GF-D8 (cell line): ENCODE measurements around the gene CHPT1.

Experiments used
- DNase-seq: peaks from one replicate; lab custom pipeline; 2025; lab: John Stamatoyannopoulos, UW

The CHPT1 gene

DNA sequence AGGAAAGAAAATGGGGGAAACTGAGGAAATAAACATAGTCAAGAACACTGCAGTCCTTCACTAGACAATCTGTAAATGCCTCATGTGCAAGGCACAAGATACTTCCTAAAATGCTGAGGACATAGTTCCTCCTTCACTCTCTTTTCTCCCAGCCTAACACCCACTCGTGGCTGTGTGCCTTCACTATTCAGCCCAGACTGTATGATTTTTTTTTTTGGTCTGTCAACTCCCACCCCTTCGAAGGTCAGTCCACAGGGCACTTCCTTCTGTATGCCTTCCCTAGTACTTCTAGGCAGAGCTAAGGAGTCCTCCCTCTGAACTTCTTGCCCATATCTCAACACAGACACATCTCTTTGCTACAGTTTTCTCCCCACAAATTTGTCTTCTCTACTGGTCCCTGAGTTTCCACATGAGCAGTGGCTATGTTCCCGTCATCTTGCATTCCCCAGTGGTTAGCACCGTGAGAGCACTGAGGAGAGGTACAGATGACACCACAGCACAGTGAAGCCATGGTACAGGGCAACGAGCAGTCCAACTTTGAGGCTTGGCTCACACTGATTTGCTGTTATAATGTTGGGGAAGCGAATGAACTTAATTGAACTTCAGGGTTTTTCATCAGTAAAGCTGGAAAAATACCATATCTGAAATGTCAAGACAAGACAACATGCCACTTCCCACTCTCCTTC is 65.9 kb downstream of the CHPT1 start:
- no peak for DNase-seq

GRCh38 chr12:101764051-101764792 is 66.8 kb downstream of the CHPT1 start:
- DNase-seq, result no peak

- DNase-seq, result no peak
Measured at GRCh38 chr12:101767537-101767936, 70.1 kb downstream of the CHPT1 start.

- DNase-seq, result no peak
Measured at GRCh38 chr12:101768781-101769180, 71.3 kb downstream of the CHPT1 start.

DNA sequence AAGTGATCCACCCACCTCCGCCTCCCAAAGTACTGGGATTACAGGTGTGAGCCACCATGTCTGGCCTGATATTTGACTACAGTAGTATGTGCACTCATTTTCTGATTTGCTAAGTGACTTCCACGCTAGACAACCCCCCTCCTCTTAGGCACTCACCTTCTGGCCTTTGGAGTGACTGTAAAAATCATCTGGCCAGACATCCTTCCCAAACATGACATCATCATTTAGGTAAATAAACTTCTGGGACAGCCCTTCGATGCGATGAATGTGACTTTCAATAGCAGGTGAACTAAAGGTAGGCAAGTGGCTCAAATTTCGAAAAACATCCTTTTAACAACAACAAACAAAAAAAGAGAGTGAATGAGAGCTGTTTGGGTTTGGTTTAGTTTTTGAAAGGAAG is 72.4 kb downstream of the CHPT1 start:
- no peak for DNase-seq

DNA sequence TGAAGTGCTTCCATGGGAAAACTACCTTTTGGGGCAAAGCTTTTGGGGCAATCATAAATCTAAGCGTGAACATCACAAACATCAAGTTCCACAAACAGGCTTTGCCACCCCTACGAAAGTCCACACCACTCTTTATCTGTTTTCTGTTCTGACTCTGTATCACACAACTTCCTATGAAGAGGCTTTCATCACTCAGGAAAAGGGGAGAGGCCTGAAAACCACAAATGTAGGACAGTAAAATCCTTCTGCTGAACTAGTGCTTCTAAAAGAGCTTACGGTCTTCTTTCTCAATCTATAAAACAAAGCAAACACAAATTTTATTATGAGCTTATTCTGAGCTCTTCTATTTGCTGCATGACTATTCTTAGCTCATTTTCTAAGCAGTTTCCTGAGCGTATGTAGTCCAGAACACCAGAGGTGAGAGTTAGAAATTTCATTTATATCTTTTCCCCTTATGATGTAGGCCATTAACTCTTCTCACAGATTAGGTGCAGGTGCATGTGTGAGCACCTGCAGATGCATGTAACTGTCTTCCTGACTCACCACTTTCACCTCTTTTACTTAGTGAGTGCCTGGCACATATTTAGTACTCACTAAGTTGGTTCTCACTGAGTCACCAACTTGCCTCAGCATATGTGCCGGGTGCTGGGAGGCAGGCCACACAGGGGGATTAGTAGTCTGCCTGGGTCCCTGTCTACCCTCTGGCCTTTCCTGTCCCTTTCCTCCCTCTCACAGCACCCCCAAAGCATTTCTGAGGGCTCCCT is 74.8 kb downstream of the CHPT1 start:
- peak; percentile 85 for DNase-seq

GRCh38 chr12:101773650-101774162 is 76.3 kb downstream of the CHPT1 start:
- peak; percentile 72 for DNase-seq

- peak; percentile 56 for DNase-seq
Measured at GRCh38 chr12:101775816-101776215, 78.4 kb downstream of the CHPT1 start.

DNA sequence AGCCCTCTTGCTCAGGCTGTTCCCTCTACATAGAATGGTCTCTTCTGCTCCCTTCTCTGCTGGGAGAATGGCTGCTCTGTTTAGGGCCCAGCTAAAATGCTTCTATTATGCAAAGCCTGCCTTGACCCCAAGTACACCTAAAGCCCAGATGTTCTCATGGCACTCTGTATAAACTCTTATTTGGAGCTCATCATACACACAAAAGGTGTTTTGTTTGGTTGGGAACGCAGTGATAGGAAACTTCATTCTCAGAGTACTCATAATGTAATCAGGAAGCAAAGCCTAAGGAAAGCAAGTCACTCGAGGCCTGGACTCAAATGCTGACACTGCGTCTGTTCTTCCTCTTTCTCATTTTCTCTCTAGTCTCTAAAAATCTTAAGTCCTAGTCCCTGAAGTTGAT is 80.0 kb downstream of the CHPT1 start:
- peak; percentile 61 for DNase-seq

DNA sequence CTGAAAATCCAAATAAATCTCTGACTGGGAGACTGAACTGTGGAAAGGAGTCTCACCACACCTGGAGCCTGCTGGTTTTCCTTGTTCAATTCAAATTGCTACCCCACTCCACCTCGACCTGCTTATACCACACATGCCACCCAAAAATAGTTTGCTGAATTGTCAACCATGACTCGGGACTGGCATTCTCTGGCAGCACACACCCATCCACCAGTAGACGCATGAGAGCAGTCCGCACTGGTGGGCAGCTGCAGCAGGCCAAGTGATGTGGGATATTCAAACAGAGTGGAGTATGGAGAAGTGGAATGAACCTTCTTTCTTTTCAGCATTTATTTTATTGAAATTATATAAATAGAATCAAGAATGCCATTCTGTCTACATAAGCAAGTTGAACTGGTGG is 80.5 kb downstream of the CHPT1 start:
- DNase-seq, result no peak
